Spleen (tissue), 11 donors: ENCODE measurements around the gene SLC49A4. TPM values are rescaled to one million over a fixed set of nuclear protein-coding genes. Genes with fewer than 3 reads are reported as not detected.

Experiments
- DNase-seq: peaks from one replicate; pipeline ENCODE4 v3.0.0-alpha.2; 2020
- H3K27ac ChIP-seq, 8 donors: fragments of 200-600 bp; sonication (generic) in 7 of 8; 1 replicate in 4 of 8; 2 replicates in 4 of 8; pipeline versions ENCODE4 v1.5.0 to v1.8.0; 2016 to 2021; ENCODE audit warnings: inconsistent platforms in 4 of 8, mild to moderate bottlenecking in 4 of 8, moderate library complexity in 1 of 8
- H3K27me3 ChIP-seq, 7 donors: fragments of 200-600 bp; sonication (generic) in 6 of 7; replicated peaks in 1 of 7; 1 replicate in 4 of 7; 2 replicates in 3 of 7; pipeline versions ENCODE4 v1.5.0 to v1.8.0; 2016 to 2021; ENCODE audit warnings: inconsistent platforms in 3 of 7, mild to moderate bottlenecking in 1 of 7
- H3K36me3 ChIP-seq, 6 donors: fragments of 200-600 bp; sonication (generic) in 5 of 6; 1 replicate in 4 of 6; 2 replicates in 2 of 6; pipeline versions ENCODE4 v1.5.0 to v1.8.0; 2016 to 2021; ENCODE audit warnings: inconsistent platforms in 2 of 6
- H3K4me1 ChIP-seq, 6 donors: fragments of 200-600 bp; sonication (generic) in 5 of 6; 1 replicate in 3 of 6; 2 replicates in 3 of 6; pipeline versions ENCODE4 v1.5.0 to v1.8.0; 2016 to 2021; ENCODE audit warnings: inconsistent platforms in 3 of 6
- H3K4me3 ChIP-seq, 8 donors: fragments of 200-600 bp; sonication (generic) in 7 of 8; 1 replicate in 4 of 8; 2 replicates in 4 of 8; pipeline versions ENCODE4 v1.5.0 to v1.8.0; 2016 to 2021; ENCODE audit warnings: inconsistent platforms in 4 of 8, mild to moderate bottlenecking in 4 of 8, moderate library complexity in 2 of 8
- H3K9me3 ChIP-seq, 8 donors: fragments of 200-600 bp; sonication (generic) in 7 of 8; 1 replicate in 4 of 8; 2 replicates in 4 of 8; pipeline versions ENCODE4 v1.5.0 to v1.8.0; 2016 to 2021; ENCODE audit warnings: inconsistent platforms in 4 of 8
- POLR2A ChIP-seq, 3 donors: fragments of 450-650 bp; IDR thresholded peaks; one replicate each; pipeline ENCODE4 v1.5.1; 2017; ENCODE audit warnings: antibody characterized with exemption in 3 of 3, mild to moderate bottlenecking in 1 of 3
- POLR2AphosphoS5 ChIP-seq, 3 donors: sonication (generic); formaldehyde crosslinking; IDR thresholded peaks; one replicate each; pipeline ENCODE4 v1.5.1; 2017; ENCODE audit warnings: antibody characterized with exemption in 3 of 3
- WGBS, 5 donors: extraction: QIAGEN DNeasy Blood & Tissue Kit in 3 of 5; methylation state at CpG; one replicate each; pipeline versions ENCODE4 v1.1.5 to v1.1.7; 2013 to 2018; 5-methylcytosine and 5-hydroxymethylcytosine counted together
- intact Hi-C: fragments of 100-400 bp; cut with DNase I; formaldehyde crosslinking; loops from one replicate; pipeline ENCODE4 v1.15.0; 2023; ENCODE audit warnings: low total_unique reads
- polyA plus RNA-seq, 3 donors: library from polyadenylated mRNA; stranded (reverse); fragments of 200-250 nt; gene quantifications; one replicate each; pipeline ENCODE4 v1.2.1, GENCODE V29; 2013
- total RNA-seq, 7 donors: library from RNA; depleted of rRNA in 3 of 7; stranded (reverse); fragments of >200 nt in 3 of 7; fragmentation: NEBNext Ultra II Directional in 4 of 7; extraction: Animal tissue kit (Norgen Biotek cat#: 25700) in 4 of 7; gene quantifications; one replicate each; pipeline versions ENCODE4 v1.1.0 to v1.2.1, GENCODE V29; 2016 to 2021
- TF ChIP-seq, protein P1 (sequence below), 11 experiments: fragments of 200-600 bp in 7 of 11; fragments of 450-650 bp in 4 of 11; sonication (generic) in 4 of 11; IDR thresholded peaks in 8 of 11; conservative IDR thresholded peaks in 3 of 11; 1 replicate in 7 of 11; 2 replicates in 4 of 11; pipeline versions ENCODE4 v1.4.0 to v1.8.0; 2016 to 2021; ENCODE audit warnings: antibody characterized with exemption in 11 of 11, inconsistent platforms in 4 of 11, mild to moderate bottlenecking in 1 of 11
- donor health status: healthy with polysubstance abuse.
- donor health status: DM: no; HTN: no; CAD: no; lungs with moderate emphysema.
- donor health status: DM: no; HTN: no; CAD: no.
- donor health status: Bipolar disorder and iron deficiency.
- donor health status: healthy.
- donor health status: DM: no; HTN: no; CAD: no.
- donor health status: DM: yes; HTN: yes; CAD: no.

Gene SLC49A4
- total and polyA plus RNA-seq, 10 donors: 1.3 to 31.8 (median 14.5) TPM

DNA sequence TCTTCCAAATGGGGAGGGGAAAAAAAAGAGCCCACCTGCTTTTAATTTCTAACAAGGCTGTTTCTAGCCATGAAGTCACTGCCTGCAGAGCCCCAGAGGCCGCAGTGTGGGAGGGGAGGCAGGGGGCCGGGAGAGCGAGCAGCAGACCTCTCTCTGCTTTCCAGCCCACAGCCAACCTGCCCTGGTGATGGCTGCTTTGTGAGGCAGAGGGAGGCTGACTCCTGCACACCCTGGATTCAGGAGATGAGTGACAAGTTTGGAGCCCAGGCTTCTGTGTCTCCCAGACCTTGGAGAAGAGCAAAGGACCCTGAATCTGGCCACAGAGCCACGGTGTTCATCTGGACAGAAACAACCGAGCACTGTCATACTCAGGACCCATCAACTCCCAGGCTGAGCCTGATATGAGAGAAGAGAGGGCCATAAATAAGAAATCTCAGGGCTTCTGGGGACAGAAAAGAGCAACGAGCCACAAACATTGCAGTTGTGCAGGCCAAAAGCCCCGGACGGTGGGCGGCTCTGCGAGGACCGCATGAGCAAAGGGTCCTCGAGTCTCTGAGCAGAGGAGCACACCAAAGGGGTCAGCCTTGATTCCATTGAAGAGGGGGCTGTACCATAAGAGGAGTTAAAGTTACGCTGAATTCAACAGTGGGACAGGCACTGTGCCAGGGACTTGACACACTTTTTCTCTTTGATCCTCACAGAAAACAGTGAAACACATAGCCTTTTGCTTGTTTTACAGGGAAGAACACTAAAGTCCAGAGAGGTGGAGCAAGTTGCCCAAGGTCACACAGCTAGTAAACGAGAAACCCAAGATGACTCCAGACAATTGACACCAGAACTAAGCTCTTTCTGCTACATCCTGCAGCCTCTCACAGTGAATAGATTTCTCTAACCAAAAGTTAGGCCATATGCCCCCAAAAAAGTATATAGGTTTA lies 135.5 kb downstream of the SLC49A4 start:
- intact Hi-C loops: no loop called here
- Histone ChIP-seq H3K9me3 (no peaks in the 10 kb centered on the region), H3K27ac (no peak overlapping the region), H3K36me3 (no peaks in the 10 kb centered on the region), H3K4me1 (no peaks in the 10 kb centered on the region), H3K4me3 (no peak overlapping the region), H3K27me3 (no peaks in the 10 kb centered on the region)
- peak; percentile 61 for DNase-seq
- WGBS, 5 donors: 83 to 89% (median 85%) methylated on average over 14 of the region's 14 CpGs
- TF ChIP-seq POLR2A (IDR thresholded peaks at IDR 0.05) (no peak), POLR2AphosphoS5 (IDR thresholded peaks at IDR 0.05) (no peak)
- TF ChIP-seq, protein P1, sequence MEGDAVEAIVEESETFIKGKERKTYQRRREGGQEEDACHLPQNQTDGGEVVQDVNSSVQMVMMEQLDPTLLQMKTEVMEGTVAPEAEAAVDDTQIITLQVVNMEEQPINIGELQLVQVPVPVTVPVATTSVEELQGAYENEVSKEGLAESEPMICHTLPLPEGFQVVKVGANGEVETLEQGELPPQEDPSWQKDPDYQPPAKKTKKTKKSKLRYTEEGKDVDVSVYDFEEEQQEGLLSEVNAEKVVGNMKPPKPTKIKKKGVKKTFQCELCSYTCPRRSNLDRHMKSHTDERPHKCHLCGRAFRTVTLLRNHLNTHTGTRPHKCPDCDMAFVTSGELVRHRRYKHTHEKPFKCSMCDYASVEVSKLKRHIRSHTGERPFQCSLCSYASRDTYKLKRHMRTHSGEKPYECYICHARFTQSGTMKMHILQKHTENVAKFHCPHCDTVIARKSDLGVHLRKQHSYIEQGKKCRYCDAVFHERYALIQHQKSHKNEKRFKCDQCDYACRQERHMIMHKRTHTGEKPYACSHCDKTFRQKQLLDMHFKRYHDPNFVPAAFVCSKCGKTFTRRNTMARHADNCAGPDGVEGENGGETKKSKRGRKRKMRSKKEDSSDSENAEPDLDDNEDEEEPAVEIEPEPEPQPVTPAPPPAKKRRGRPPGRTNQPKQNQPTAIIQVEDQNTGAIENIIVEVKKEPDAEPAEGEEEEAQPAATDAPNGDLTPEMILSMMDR (IDR thresholded peaks at IDR 0.05 in 8 of 11, conservative IDR thresholded peaks at IDR 0.05 in 3 of 11): no peak

Other genes with a start within 250 kb of the SLC49A4 start
- 10 to 100 TPM; 56.9 to 72.6 (median 70.4) TPM for gene PARP9, start 230.8 kb upstream of the SLC49A4 start, total RNA-seq
- gene PARP9, start 230.8 kb upstream of the SLC49A4 start, polyA plus RNA-seq: 10 to 100 TPM; 24.0 to 51.7 (median 27.6) TPM
- 10 to 100 TPM; 47.1 to 68.4 (median 67.4) TPM for gene DTX3L, start 230.7 kb upstream of the SLC49A4 start, total RNA-seq
- 10 to 100 TPM; 11.0 to 24.8 (median 11.5) TPM for gene DTX3L, start 230.7 kb upstream of the SLC49A4 start, polyA plus RNA-seq
- 100 to 1,000 TPM in 1 of 7 donors, 10 to 100 TPM in 6; 59.3 to 114 (median 74.7) TPM for gene PARP15, start 217.4 kb upstream of the SLC49A4 start, total RNA-seq
- gene PARP15, start 217.4 kb upstream of the SLC49A4 start, polyA plus RNA-seq: 100 to 1,000 TPM in 1 of 3 donors, 10 to 100 TPM in 2; 63.3 to 128 (median 66.5) TPM
- 100 to 1,000 TPM; 123 to 187 (median 176) TPM for gene PARP14, start 114.2 kb upstream of the SLC49A4 start, total RNA-seq
- gene PARP14, start 114.2 kb upstream of the SLC49A4 start, polyA plus RNA-seq: 10 to 100 TPM; 17.4 to 43.5 (median 36.7) TPM
- 10 to 100 TPM; 17.8 to 42.9 (median 23.8) TPM for gene HSPBAP1, start 1.2 kb upstream of the SLC49A4 start, total RNA-seq
- 10 to 100 TPM; 16.9 to 26.3 (median 17.0) TPM for gene HSPBAP1, start 1.2 kb upstream of the SLC49A4 start, polyA plus RNA-seq
- under 1 TPM in 4 of 7 donors, not detected in 3; 0.09 to 0.63 (median 0.41) TPM for gene SEMA5B, start 232.7 kb downstream of the SLC49A4 start, total RNA-seq
- gene SEMA5B, start 232.7 kb downstream of the SLC49A4 start, polyA plus RNA-seq: under 1 TPM; 0.41 to 0.51 (median 0.41) TPM